GM19467 (cell line): ENCODE data around the gene CCM2.
"Not testable (repeated sequence)": the region's sequence is repeated elsewhere in the genome, so short reads cannot be mapped to it uniquely, and the experiment has no call there.

Source experiments
- ATAC-seq: cut with Tn5 transposase; IDR thresholded peaks from one replicate; pipeline ENCODE4 v1.9.1; 2021; ENCODE audit warnings: mild to moderate bottlenecking, moderate library complexity; ENCODE audit not compliant: unreplicated experiment

Gene CCM2

DNA sequence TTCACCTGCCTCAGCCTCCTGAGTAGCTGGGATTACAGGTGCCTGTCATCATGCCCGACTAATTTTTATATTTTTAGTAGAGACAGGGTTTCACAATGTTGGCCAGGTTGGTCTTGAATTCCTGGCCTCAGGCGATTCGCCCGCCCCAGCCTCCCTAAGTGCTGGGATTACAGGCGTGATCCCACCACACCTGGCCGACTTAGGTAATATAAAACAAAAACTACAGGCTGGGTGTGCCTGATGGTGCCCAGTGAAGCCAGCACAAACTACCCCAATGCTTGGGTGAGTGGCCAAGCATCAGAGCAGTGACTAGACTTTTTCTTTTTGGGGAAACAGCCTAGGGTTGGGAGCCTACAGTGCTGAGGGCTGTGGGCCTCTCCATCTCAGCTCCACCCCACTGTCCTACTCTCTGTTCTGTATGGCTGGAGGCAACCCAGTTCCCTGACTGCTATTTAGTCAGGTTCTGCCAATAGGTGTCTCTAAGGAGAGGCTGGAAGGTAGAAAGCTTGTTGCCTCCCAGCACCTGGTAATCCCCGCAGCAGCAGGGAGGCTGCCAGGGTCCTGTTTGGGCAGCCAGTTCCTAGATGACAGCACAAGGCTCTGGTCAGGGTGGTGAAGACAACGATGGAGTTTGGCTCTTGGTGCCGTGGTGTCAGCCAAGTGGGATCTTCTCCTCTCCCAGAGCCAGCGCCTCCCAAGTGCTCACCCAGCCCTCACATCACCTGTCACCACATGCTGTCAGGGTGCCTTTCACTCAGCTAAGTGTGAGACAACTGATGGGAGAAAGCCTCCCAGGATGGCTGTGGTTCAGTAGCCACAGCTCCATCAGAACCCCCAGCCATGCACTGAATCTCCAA lies 99.2 kb downstream of the CCM2 start:
- ATAC-seq, result no peak

DNA sequence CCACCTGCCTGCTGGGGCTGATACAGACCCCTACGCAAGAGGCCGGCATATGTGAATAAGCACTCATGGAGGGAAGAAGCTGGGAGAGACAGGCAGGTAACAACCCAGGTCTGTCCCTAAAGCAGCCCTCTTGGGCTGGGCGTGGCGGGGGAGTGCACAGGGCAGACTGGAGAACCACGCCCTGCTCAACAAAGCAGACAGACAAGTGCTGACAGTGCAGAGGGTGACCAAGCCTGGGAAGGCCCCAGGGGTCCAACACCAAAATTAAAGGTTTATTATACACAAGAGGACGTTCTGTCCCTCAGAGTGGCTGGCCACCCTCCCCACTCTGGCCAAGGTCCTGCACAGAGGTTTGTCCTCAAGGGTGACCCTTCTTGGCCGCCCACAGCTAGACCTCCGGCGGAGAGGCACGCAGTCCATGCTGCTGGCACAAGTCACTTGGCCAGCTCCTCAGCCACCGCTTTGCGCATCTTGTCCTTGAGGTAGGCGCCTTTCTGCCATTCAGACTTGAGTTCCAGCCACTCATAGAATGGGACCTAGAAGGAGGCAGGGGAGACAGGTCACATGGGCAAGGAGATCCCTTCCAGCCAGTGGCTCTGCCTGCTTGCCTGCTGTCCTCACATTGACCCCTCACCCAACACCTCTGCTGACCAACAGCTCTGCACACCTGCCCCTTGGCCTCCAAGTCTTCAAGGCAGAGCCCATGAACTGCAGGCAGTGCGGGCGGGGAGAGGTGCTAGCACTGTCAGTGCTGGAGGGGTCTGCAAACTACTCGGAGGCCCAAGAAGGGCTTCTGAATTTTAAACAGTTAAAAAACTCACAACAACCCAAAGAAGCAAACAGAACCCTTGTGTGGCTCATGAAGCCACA lies 100.1 kb downstream of the CCM2 start:
- ATAC-seq, result no peak

DNA sequence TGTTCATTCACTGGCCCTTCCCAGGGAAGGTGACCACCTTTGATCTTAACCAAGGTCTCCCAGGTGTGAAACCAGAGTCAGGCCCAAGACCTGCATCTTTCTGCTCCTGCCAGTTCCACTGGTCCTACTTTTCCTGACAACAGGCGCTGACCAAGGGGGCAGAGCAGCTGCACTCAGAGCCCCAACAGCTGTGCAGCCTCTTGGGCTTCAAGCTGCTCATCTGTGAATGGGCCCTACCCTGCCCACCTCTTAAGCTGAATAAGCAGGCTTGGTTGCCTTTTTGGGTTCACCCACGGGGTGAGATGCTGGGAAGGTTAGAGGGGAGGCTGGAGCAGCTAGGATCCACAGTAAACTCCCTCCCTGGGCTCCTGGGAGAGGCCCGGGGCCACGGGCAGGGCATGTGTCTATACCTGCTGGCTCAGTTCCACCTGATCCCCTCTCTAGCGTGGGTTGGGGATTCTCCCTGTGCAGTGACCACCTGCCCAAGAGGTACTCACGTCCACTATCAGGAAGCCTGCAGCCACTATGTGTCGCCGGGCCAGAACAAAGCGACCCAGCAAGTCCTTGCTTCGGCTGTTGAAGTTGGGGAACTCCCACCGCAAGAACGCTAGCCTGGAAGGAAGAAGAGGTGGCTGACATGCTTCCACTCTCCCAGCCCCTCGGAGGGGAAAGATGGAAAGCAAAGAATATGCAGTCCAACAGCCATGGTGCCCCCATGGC lies 100.9 kb downstream of the CCM2 start:
- ATAC-seq, result no peak

DNA sequence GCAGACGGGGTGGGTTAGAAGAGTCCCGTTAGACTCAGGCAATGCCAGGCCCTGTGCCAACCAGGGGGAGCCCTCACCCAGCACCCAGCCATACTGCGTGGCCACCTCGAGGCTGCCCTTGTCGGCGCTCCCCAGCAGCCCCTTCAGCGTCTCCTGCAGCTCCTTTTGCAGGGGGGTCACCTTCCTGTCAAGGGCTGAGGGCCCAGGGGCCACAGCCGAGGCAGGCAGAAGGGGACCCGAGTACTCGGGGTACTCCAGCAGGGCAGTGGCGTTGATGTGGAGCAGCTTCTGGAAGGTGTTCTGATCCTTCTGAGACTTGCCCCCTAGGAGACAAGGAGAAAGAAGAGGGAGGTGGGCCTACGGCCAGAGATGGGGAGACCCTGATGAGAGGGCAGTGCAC lies 101.7 kb downstream of the CCM2 start:
- ATAC-seq, result no peak

DNA sequence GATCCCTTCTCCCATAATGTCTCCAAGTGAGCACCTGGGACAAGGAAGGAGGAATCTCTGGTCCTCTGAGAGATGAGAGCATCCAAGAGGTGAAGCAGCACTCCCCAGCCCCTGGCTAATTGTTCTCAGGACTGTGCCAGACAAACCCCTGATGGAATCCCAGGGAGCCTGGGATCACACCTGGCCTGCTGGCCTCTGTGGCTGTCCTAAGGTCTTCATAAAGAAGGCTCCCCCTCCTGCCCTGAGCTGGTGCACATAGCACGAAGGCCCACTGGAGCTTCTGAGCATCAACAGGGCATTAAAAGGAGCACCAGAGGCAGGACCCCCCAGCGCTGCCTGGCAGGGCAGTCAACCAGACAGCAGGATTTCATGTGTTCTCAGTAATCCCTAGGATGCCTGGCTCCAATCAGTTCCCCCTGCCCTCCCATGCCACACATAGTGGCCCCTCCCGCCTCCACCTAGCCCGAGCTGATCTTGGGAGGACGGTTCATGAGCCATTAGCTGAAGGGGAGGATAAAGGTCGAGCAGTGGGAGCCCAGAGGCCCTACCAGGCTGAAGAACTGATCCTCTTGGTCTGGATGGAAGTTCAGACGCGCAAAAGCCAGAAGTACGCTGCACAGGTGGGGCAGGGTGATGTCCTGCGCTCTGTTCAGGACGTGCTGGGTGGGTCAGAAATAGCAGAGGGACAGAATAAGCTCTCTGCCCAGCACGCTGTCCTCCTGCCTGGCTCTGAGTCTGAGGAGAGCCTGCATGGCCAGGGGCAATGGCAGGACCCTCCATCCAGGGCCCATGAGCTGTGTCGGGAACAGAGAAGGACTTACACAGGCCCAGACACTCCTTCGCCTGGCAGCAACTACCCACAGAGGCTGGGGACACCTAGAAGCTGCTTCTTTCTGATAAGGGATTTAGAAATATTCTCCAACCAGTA lies 103.0 kb downstream of the CCM2 start:
- no peak for ATAC-seq

DNA sequence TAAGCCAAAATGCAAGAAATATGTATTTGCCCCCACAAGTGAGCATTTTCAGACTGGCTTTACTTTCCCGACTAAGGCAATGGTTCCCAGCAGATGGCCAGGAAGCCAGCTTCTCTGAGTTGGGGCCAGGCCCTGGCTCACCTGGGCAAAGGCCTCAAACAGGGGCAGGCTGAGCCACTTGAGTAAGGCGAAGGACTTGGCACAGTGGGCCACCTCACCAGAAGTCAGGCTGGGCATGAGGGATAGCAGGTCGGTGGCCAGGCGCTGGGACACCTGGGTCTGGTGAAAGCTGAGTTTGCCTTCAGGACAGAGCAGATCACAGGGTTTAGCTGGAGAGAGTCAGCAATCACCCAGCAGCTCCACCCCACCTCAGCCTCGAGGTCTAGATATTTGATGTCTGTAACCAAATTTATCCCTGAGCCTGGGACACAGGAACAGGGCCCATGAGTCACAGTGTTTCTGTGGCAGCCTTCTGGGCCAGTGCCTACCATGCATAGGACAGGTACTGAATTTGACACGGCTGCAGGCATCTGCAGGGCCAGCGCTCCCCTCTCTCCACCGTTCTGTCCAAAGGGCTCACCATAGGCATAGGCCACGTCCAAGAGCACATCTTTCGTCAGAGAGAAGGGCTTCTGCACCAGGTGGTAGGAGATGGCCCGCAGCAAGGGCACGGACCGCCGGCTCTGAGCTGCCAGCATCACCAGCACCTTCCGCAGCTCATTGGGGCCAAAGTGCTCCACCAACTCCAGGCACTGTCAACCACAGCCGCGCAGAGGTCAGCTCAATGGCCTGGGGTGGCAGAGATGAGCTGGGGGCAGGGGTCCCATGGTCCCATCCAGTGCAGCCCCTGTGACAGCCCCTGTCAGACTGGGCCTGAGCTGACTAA lies 104.2 kb downstream of the CCM2 start:
- no peak for ATAC-seq

DNA sequence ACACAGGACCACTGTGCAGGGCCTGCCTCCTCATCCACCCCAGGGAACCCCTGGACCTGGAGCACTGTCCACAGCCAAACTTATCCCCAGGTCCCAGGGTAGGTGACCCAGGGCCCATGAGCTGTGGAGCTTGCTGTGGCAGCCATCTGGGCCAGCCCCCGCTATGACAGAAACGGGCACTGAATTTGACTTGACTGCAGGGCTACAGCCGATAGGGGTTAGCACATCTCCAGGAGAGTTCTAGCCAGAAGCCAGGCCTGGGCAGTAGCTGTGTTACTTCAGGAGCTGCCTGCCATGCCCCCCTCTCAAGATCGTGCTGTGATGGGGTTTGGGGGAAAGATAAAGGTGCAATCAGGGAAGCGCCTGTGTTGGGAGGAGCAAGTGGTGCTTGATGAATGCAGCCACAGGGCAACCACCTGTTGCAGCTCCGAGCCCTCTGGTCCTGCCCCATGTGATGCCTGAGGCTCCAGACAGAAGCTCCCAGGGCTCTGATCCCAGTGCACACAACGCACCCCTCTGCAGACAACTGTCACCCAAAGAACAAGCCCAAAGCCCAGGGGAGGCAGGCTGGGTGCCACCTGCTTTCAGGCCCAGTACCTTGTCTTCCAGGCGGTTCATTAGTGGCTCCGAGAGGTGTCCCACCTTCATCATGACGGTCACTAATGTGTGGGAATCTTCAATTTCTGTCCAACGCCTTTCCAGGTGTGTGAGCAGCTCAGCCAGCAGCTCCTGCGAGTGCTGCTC lies 105.0 kb downstream of the CCM2 start:
- ATAC-seq, result no peak

DNA sequence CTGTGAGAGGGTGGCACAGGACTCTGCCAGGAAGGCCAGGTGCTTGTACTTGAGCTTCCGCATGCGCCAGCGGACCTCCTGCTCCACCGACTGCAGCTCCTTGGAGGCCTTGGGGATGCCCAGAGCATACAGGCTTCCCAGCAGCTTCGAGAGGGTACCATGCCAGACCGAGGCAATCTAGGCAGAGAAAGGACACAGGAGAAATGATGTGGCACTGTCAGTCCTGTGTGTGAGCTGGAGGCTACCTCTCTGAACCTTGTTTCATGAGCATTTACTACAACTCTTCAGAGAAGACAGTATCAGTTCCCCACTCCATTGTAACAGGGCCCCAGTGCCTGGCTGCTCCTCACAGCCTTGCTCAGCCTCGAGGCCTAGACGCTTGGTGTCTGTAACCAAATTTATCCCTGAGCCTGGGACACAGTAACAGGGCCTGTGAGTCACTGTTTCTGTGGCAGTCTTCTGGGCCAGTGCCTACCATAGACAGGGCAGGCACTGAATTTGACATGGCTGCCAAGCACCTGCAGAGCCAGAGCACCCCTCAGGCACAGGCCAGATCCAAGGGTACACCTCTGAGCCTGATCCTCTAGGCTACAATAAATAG lies 105.7 kb downstream of the CCM2 start:
- ATAC-seq, result no peak

DNA sequence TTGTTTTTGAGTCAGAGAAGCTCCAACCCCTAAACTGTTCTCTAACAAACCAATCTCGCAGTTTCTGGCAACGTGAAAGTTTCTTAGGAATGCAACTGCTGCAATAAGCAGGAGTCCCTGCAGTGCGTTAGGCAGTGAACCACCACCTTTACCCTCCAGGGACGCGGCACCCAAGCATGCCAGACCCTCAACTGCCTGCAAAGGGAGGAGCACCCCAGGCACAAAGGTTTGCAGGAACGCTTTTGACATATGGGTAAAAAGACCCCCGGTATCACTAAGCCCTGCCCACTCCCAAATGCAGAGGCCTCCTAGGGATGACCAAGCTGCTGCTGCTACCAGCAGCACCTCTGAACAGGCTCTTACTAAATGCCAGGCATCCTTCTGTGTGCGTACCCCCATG lies 106.8 kb downstream of the CCM2 start:
- no peak for ATAC-seq

DNA sequence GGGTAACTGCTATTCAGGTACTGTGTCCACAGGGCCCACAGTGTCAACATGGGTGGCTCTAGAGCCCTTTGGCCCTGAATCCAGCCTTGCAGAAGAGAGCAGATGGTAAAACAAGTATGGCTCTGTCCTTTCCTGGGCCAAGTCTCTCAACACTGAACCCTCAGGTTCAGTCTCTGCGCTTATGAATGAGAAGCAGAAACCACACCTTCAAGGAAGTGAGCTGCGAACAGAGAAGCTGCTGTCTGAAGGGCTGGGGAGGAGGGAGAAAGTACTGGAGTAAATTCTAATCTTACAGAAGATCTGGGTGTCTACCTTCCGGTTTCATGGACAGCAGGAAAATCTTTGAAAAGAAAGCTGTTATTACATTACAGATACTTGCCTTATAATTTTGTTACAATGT lies 107.4 kb downstream of the CCM2 start:
- ATAC-seq, result no peak

DNA sequence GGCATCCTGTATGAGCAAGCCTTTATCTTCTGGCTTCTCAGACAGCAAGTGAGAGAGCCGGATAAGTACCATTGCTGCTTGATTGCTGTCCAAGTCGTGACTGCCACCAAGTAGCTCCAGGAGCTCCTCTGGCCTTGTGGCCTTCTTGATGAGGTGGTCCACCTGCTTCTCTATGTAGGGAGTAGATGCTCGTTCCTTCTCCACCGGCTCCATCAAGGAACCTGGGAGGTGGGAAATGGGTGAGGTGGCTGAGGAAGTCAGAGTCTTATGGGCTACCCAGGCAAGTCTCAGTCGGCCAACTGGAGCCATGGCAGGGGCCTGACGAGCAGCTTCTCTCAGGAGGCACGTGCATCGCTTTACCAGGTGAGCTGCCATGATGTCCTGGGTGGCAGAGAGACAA lies 108.9 kb downstream of the CCM2 start:
- ATAC-seq, result no peak

DNA sequence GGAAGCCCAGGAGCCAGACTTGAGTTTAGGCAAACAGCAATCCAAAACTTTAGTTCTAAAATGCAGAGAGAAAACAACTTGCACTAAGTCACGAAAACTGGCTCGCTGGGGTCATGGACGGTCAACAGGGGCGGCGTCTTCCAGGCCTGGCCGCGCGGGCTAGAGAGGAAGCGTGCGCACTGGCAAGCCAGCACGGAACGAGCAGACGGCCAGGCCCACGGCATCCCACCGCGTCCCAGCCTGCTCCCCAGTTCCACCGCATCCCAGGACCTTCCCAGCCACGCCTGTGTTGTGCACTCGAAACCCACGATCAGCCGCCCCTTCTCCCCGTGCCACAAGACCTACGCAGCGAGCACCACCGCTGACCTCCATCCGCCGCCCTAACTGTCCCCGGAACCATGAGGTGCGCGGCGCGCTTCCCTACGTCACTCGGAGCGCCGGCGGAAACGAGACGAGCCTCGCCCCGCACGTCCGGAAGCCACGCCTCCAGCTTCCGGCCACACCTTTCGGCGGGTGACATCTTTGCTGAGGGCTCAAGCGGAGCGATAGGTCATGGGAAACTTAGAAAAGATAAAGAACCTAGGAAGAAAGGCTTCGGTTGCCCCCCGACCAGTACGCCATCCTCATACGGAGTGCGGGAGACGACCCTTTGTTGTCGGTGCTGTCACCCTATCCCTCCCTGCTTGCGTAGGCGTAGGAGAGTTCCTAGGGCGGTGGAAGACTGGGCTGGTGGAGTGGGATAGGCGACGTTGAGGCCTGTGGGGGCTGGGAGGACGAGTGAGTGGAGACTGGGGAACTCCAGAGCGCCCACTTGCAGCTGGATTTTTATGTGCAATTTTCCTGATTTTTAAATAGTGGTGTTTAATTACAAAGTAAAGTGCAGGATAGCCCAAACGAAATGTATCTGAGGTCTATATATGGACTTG lies 111.6 kb downstream of the CCM2 start, which contains the start of gene TBRG4:
Gene TBRG4, minus strand, starts transcription at position 400 of the 926 bp plus-strand sequence. CDS start 2,460 bp downstream, outside the sequence.
- ATAC-seq, result peak; percentile 94

DNA sequence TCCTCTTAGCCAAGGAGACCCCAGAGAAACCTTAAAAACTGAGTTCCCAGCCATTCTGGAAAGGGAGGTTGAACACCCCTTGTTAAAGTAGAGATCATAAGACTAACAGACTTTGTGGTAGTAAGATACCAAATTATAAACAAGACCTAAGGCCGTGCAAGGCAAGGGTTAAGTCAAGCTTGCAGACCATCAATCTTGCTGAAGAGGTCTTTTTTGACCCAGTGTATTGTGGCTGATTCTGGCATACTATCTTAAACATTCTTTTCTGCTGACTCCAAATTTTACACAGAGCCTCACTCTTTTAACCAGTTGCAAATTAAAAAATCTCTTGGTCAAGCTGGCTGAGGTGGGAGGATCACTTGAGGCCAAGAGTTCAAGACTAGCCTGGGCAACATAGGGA lies 112.6 kb downstream of the CCM2 start:
- no peak for ATAC-seq

DNA sequence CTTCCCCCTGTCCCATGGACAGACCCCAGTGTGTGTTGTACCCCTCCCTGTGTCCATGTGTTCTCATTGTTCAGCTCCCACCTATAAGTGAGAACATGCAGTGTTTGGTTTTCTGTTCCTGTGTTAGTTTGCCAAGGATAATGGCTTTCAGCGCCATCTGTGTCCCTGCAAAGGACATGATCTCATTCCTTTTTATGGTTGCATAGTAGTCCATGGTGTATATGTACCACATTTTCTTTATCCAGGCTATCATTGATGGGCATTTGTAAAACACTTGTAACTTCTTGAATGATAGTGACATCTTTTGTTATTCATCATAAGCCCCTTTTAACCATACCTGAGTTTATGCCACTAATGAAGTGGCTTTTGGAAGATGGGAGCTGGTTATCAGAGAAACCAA lies 114.3 kb downstream of the CCM2 start:
- ATAC-seq, result not testable (repeated sequence)

DNA sequence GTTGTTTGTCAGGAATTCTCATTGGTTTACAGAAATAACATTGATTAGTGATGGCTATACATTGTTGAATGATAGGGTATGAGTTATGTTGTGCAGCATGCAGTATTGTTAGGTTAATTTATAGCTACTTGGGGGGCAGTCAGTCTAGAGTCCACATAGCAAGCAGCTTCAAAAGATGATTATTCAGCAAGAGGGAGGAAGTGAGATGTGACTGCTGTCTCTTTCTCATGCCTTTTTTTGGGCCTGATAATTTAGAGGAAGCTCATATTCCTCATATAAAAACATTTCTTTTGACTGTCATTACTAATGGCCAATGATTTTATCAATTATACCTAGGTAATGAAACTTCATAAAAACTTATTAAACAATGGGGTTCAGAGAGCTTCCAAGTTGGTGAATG lies 114.9 kb downstream of the CCM2 start:
- no peak for ATAC-seq

DNA sequence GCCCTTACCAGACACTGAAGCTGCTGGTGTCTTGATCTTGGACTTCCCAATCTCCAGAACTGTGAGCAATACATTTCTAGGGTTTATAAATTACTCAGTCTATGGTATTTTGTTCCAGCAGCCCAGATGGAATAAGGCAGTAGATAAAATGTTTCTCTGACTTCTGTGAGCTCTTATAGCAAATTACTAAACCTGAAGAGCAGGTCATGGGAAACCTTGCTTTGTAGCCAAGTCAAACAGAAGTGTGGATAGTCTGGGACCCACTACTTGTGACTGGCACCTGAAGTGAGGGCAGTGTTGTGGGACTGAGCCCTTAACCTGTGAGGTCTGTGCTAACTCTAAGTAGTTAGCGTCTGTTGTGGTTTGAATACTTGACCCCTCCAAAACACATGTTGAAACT lies 116.0 kb downstream of the CCM2 start:
- ATAC-seq, result no peak

DNA sequence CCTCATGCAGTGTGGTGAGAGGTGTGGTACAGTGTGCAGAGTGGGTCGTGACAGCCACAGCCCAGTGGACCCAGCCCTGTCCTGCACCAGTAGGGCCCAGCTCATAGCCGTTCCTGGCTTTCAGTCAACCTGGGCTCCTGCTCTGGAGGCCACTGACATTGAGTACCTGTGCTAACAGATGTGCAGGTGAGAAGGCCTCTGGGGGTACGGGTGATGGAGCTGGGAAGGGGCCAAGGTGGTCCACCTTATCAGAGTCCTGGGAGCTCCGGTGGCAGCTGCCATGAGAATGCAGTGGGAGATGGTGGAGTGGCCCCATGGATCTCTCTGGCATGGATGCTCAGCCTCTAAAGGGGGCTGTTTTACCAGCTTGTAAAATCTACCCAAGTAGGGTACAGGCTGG lies 117.6 kb downstream of the CCM2 start:
- no peak for ATAC-seq
